ENCODE results near the gene MTERF1.

- no peak for TF ChIP-seq CTCF (optimal IDR thresholded peaks at IDR 0.05 in 1 of 3, IDR thresholded peaks at IDR 0.05 in 1 of 3, conservative IDR thresholded peaks at IDR 0.05 in 1 of 3; ENCODE audit: extremely low read depth in 1 of 3, insufficient read depth in 2 of 3, low read length in 3 of 3)
- no peak for TF ChIP-seq EZH2 (IDR thresholded peaks at IDR 0.05; ENCODE audit: low read length)
Observed at GRCh38 chr7:91915401-91916050, 35.0 kb upstream of the MTERF1 start.
